Retinal pigment epithelial cell (primary cell): ENCODE data around the gene SMPD3.
A peak's percentile ranks its signal among the peaks of the same experiment; 100 is the strongest.

Experiments used
- DNase-seq: peaks from one replicate; pipeline ENCODE4 v3.0.0-alpha.2; 2010; ENCODE audit warnings: low read depth
- H3K4me3 ChIP-seq: 2 replicates; pipeline ENCODE4 v1.5.1; 2011; ENCODE audit warnings: mild to moderate bottlenecking, low read length, control low read depth, moderate library complexity
- CTCF ChIP-seq: conservative IDR thresholded peaks from 2 replicates; pipeline ENCODE4 v1.5.1; 2011; ENCODE audit warnings: low read depth, low read length, control low read depth, inconsistent platforms

SMPD3 gene

GRCh38 chr16:68366062-68366461 is 82.2 kb downstream of the SMPD3 start:
- no peak overlapping the region for H3K4me3 ChIP-seq
- TF ChIP-seq CTCF: no peak
- DNase-seq: no peak

GRCh38 chr16:68365167-68365817 is 83.0 kb downstream of the SMPD3 start:
- no peak overlapping the region for H3K4me3 ChIP-seq
- no peak for TF ChIP-seq CTCF
- DNase-seq: no peak

GRCh38 chr16:68364561-68364998 is 83.7 kb downstream of the SMPD3 start:
- TF ChIP-seq CTCF: peak; percentile 46
- DNase-seq: no peak

GRCh38 chr16:68363658-68364521 is 84.4 kb downstream of the SMPD3 start:
- no peak for DNase-seq
- H3K4me3 ChIP-seq: no peak overlapping the region

More at GRCh38 chr16:68364561-68364998, 83.7 kb downstream of the SMPD3 start:
- no peak overlapping the region for H3K4me3 ChIP-seq

GRCh38 chr16:68362947-68363657 is 85.2 kb downstream of the SMPD3 start:
- no peak for DNase-seq
- no peak overlapping the region for H3K4me3 ChIP-seq
- no peak for TF ChIP-seq CTCF

More at GRCh38 chr16:68363658-68364521, 84.4 kb downstream of the SMPD3 start:
- no peak for TF ChIP-seq CTCF

- no peak for TF ChIP-seq CTCF
- no peak overlapping the region for H3K4me3 ChIP-seq
- DNase-seq: no peak
Observed at GRCh38 chr16:68362262-68362913, 85.9 kb downstream of the SMPD3 start.
